Keratinocyte (primary cell): ENCODE measurements around the gene SUGCT. TPM values are rescaled to one million over a fixed set of nuclear protein-coding genes. Genes with fewer than 3 reads are reported as not detected.

Experiments used
- DNase-seq: peaks from one replicate; pipeline ENCODE4 v3.0.0-alpha.2; 2011; ENCODE audit warnings: low read depth, missing footprints, low spot score
- FAIRE-seq: peaks from 2 replicates; lab custom pipeline; 2011; peaks lifted over from hg19 to GRCh38; lab: Jason Lieb, UNC
- H2AFZ ChIP-seq: 2 replicates; pipeline ENCODE4 v1.6.0; 2012; ENCODE audit warnings: low read length, control low read depth, inconsistent platforms; ENCODE audit not compliant: control insufficient read depth
- H3K27ac ChIP-seq: 2 replicates; pipeline ENCODE4 v1.5.1; 2011; ENCODE audit warnings: low read length; ENCODE audit not compliant: control insufficient read depth, insufficient read depth
- H3K27me3 ChIP-seq: 3 replicates; pipeline ENCODE4 v1.6.0; 2011; ENCODE audit warnings: low read length; ENCODE audit not compliant: control insufficient read depth, insufficient read depth; ENCODE audit errors: extremely low read depth
- H3K36me3 ChIP-seq, 2 experiments: 2 replicates in 1 of 2; 3 replicates in 1 of 2; pipeline ENCODE4 v1.5.1; 2011; ENCODE audit warnings: low read length in 2 of 2, mild to moderate bottlenecking in 1 of 2; ENCODE audit not compliant: control insufficient read depth in 2 of 2, insufficient read depth in 2 of 2; ENCODE audit errors: extremely low read depth in 1 of 2
- H3K4me1 ChIP-seq: 3 replicates; pipeline ENCODE4 v1.5.1; 2011; ENCODE audit warnings: low read length; ENCODE audit not compliant: control insufficient read depth, insufficient read depth; ENCODE audit errors: extremely low read depth
- H3K4me2 ChIP-seq: 3 replicates; pipeline ENCODE4 v1.6.0; 2011; ENCODE audit warnings: low read depth, low read length; ENCODE audit not compliant: control insufficient read depth, insufficient read depth; ENCODE audit errors: extremely low read depth
- H3K4me3 ChIP-seq, 3 experiments: fragments of 200-600 bp in 1 of 3; sonication (generic) in 1 of 3; 2 replicates in 2 of 3; 3 replicates in 1 of 3; pipeline ENCODE4 v1.5.1; 2011 to 2016; ENCODE audit warnings: low read length in 3 of 3, mild to moderate bottlenecking in 3 of 3, control low read depth in 2 of 3, inconsistent platforms in 1 of 3, low read depth in 1 of 3, mixed read lengths in 1 of 3, mixed run types in 1 of 3, moderate library complexity in 1 of 3; ENCODE audit not compliant: control insufficient read depth in 2 of 3, insufficient read depth in 2 of 3; ENCODE audit errors: extremely low read depth in 1 of 3
- H3K79me2 ChIP-seq: 2 replicates; pipeline ENCODE4 v1.6.0; 2012; ENCODE audit warnings: low read length; ENCODE audit not compliant: control insufficient read depth, insufficient read depth
- H3K9ac ChIP-seq: 3 replicates; pipeline ENCODE4 v1.6.0; 2011; ENCODE audit warnings: low read length; ENCODE audit not compliant: control insufficient read depth, insufficient read depth; ENCODE audit errors: extremely low read depth
- H3K9me1 ChIP-seq: 3 replicates; pipeline ENCODE4 v1.6.0; 2011; ENCODE audit warnings: low read length; ENCODE audit not compliant: control insufficient read depth, insufficient read depth; ENCODE audit errors: extremely low read depth
- H3K9me3 ChIP-seq: 2 replicates; pipeline ENCODE4 v1.5.1; 2012; ENCODE audit warnings: low read depth, low read length; ENCODE audit not compliant: control insufficient read depth
- H4K20me1 ChIP-seq: 3 replicates; pipeline ENCODE4 v1.6.0; 2011; ENCODE audit warnings: low read length; ENCODE audit not compliant: control insufficient read depth, insufficient read depth; ENCODE audit errors: extremely low read depth
- CTCF ChIP-seq, 3 experiments: IDR thresholded peaks in 1 of 3; conservative IDR thresholded peaks in 1 of 3; optimal IDR thresholded peaks in 1 of 3; 2 replicates in 2 of 3; 3 replicates in 1 of 3; pipeline versions ENCODE3 to v1.5.1; 2011; ENCODE audit warnings: low read length in 3 of 3, mild to moderate bottlenecking in 3 of 3, moderate library complexity in 2 of 3, control low read depth in 1 of 3, inconsistent platforms in 1 of 3; ENCODE audit not compliant: insufficient read depth in 2 of 3; ENCODE audit errors: extremely low read depth in 1 of 3
- EZH2 ChIP-seq: IDR thresholded peaks from one replicate; pipeline ENCODE4 v1.6.1; 2012; ENCODE audit warnings: inconsistent platforms, mild to moderate bottlenecking, low read length, moderate library complexity
- dilution Hi-C: fragments of 300-500 bp; cut with MboI; formaldehyde crosslinking; loops from one replicate; pipeline ENCODE4 v1.7.0; 2020; ENCODE audit warnings: low sequenced_read_pairs; ENCODE audit not compliant: extremely low pct_ligation_motif_present
- polyA plus RNA-seq, 5 experiments: library from polyadenylated mRNA; depleted of rRNA in 3 of 5; stranded (reverse) in 3 of 5; stranded (forward) in 1 of 5; unstranded in 1 of 5; fragments of >200 nt; gene quantifications; 1 replicate in 1 of 5; 2 replicates in 3 of 5; 3 replicates in 1 of 5; pipeline versions ENCODE4 v1.2.1 to v1.2.3, GENCODE V29; 2011 to 2012; ENCODE audit warnings: missing spikeins in 2 of 5, low read depth in 1 of 5, low replicate concordance in 1 of 5

Gene SUGCT
- polyA plus RNA-seq, 1 donor (not counting 4 experiments of a cell fraction or from before 2014, with no cell fraction given), result 134 TPM

GRCh38 chr7:40231796-40232195 is 97.0 kb downstream of the SUGCT start:
- H3K9me1 ChIP-seq, result no peaks in the 10 kb centered on the region
- no peak overlapping the region for H3K4me3 ChIP-seq
- FAIRE-seq (no peak), DNase-seq (no peak)
- H3K9me3 ChIP-seq, result no peaks in the 10 kb centered on the region
- H3K27ac ChIP-seq, result no peak overlapping the region
- H2AFZ ChIP-seq, result no peak overlapping the region
- no peaks in the 10 kb centered on the region for H3K27me3 ChIP-seq
- H3K36me3 ChIP-seq, result no peaks in the 10 kb centered on the region
- H3K79me2 ChIP-seq, result no peaks in the 10 kb centered on the region
- H3K4me1 ChIP-seq, result no peaks in the 10 kb centered on the region
- H3K9ac ChIP-seq, result no peak overlapping the region
- dilution Hi-C loops, result no loop called here
- H4K20me1 ChIP-seq, result no peaks in the 10 kb centered on the region
- no peak overlapping the region for H3K4me2 ChIP-seq
- no peak for TF ChIP-seq EZH2
- no peak for TF ChIP-seq CTCF (optimal IDR thresholded peaks at IDR 0.05 in 1 of 3, IDR thresholded peaks at IDR 0.05 in 1 of 3, conservative IDR thresholded peaks at IDR 0.05 in 1 of 3; ENCODE audit: extremely low read depth in 1 of 3, insufficient read depth in 2 of 3, low read length in 3 of 3)

- H2AFZ ChIP-seq, result peak overlapping the region; percentile 55
- TF ChIP-seq CTCF (optimal IDR thresholded peaks at IDR 0.05 in 1 of 3, IDR thresholded peaks at IDR 0.05 in 1 of 3, conservative IDR thresholded peaks at IDR 0.05 in 1 of 3; ENCODE audit: extremely low read depth in 1 of 3, insufficient read depth in 2 of 3, low read length in 3 of 3) (peak in 2 of 3 experiments; percentile 44 to 61), EZH2 (no peak)
- H3K9ac ChIP-seq, result no peak overlapping the region
- no peaks in the 10 kb centered on the region for H3K27me3 ChIP-seq
- FAIRE-seq, result peak; percentile 70
- dilution Hi-C loops, result no loop called here
- H3K4me3 ChIP-seq, result no peak overlapping the region
- H3K4me2 ChIP-seq, result no peak overlapping the region
- H3K36me3 ChIP-seq, result no peaks in the 10 kb centered on the region
- H3K9me1 ChIP-seq, result no peaks in the 10 kb centered on the region
- no peak overlapping the region for H3K27ac ChIP-seq
- no peaks in the 10 kb centered on the region for H4K20me1 ChIP-seq
- DNase-seq, result no peak
- no peaks in the 10 kb centered on the region for H3K4me1 ChIP-seq
- no peaks in the 10 kb centered on the region for H3K79me2 ChIP-seq
- no peaks in the 10 kb centered on the region for H3K9me3 ChIP-seq
These were observed 97.6 kb downstream of the SUGCT start for GRCh38 chr7:40232242-40232893.
